NCI-H187 treated with DMSO at 0.1 percent for 48 hours (cell line): ENCODE data around the gene DDHD1.
A peak's percentile ranks its signal among the peaks of the same experiment; 100 is the strongest.
"Not testable (repeated sequence)": the region's sequence is repeated elsewhere in the genome, so short reads cannot be mapped to it uniquely, and the experiment has no call there.

ENCODE experiments used
- DNase-seq: peaks from one replicate; lab custom pipeline; 2025; lab: John Stamatoyannopoulos, UW

The DDHD1 gene

GRCh38 chr14:53152887-53153701, at the start of gene DDHD1:
TSS of gene DDHD1 (minus strand) at chr14:53153323. CDS start at chr14:53153098, 225 bp downstream.
- DNase-seq, result no peak

- DNase-seq, result no peak
Measured at GRCh38 chr14:53195949-53196348, 42.8 kb upstream of the DDHD1 start.

DNA sequence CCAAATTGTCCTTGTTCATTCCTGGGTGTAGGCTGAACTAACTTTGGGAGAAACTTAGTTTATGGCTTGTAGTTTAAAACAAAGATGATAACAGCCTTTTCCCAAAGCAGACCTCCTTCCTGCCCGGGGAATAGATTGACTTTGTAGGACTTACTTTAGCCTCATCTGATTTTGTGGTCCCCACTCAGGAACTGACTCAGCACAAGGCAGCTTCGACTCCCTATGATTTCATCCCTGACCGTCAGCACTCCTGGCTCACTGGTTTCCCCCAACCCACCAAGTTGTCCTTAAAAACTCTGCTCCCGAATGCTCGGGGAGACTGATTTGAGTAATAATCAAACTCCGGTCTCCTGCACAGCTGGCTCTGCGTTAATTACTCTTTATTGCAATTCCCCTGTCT, 40.1 kb upstream of the DDHD1 start:
- DNase-seq, result no peak

DNA sequence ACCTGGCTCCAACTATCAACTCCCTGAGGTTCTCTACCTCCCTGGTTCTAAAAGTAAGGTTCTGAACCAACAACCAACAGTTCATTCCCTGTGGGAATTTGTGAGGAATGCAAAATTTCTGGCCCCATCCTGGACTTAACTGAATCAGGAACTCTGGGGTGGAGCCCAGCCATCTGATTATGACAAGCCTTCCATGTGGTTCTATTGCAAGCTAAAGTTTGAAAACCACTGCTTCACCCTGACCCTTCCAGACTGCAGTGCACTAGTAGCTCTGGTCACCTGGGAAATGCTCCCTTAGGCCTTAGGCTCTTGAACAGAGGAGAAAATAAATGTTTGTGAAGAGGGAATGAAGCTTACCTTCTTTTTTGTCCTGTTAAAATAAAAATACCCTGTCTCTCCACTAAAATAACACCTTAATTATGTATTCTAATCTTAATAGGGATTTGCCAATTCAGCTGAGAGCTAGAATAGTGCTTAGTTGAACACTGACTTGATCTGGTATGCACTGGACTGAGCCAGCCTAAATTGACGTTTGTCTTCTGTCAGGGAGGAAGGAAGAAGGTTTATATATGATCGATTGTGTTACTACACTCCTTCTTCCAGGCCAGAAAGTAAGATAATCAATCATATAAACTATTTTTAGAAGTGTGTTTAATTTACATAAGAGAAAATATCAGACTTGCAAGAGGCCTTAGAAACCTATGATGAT, 39.1 kb upstream of the DDHD1 start:
- DNase-seq, result no peak

GRCh38 chr14:53190938-53191337, 37.8 kb upstream of the DDHD1 start:
- DNase-seq, result no peak

DNA sequence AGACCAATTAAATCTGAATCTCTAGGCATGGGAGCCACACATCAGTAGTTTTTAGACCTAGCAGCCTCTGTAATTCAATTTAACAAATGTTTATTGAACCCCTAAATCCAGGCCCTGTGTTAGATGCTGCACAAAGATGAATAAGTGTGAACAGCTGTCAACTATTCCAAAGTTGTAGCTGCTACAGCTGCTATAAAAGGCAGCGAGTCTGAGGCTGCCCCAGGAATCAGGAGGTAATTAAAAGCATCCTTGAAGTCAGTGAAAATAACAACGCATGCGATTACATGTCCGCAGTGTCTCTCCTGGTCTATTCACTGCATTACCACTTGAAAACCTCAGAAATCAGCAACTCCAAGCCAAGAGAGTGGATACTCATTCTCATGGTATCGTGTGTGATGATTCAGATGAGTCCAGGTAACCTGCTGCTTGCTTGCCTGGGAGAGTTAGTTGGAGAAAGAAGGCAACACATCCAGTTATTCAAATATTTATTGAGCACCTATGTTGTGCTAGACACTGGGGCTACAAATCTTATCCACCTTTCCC, 34.9 kb upstream of the DDHD1 start:
- DNase-seq, result no peak

DNA sequence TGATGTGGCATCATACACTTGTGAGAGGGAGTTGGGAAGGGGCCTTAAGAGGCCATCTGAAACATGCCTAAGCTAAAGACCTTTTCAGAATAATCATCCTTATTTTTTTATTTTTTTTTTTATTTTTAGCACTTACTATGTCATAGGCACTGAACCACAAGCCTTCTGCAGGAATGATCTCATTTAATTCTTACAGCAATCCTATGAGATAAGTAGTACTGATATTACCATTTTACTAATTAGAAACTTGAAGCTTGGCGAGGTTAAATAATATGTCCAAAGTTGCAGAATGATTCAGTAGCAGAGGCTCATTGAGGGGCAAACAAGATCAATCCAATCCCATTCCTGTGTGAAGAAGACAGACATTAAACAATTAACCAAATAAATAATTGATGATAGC, 33.4 kb upstream of the DDHD1 start:
- DNase-seq, result no peak

GRCh38 chr14:53183611-53184010, 30.5 kb upstream of the DDHD1 start:
- no peak for DNase-seq

DNA sequence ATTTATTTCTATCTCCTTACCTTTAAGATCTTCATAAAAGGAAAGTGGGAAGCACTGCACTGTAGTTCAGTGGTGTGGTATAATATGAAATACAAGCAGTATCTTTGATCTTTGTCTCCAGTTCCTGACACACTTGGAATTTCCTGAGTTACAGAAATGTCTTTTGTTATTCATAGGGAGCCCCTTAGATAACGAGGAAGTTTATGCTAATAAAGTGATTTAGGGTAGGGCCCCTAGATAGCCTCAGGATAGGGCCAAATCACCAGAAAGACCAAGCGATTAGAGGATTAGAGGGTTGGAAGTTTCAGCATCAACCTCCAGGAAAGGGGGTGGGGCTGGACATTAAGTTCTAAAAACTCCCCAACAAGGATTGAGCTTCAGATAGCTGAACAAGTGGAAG, 29.9 kb upstream of the DDHD1 start:
- no peak for DNase-seq

DNA sequence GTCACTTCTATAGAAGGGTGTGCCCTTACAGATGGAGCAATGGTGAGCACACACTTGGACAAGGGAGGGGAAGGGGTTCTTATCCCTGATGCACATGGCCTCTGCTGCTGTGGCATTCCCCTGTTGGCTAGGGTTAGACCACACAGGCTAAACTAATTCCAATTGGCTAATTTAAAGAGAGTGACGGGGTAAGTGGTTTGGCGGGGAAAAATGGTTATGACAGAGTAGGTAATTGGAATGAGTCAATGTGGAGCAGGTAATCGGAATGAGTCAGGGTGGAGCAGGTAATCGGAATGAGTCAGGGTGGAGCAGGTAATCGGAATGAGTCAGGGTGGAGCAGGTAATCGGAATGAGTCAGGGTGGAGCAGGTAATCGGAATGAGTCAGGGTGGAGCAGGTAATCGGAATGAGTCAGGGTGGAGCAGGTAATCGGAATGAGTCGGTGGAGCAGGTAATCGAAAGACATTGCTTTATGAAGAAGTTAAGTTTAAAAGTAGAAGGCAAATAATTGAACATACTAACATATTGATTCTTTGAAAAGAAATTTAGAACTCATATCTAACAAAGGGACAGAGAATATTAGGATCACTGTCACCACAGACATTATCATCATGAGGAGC, 28.4 kb upstream of the DDHD1 start:
- not testable (repeated sequence) for DNase-seq

DNA sequence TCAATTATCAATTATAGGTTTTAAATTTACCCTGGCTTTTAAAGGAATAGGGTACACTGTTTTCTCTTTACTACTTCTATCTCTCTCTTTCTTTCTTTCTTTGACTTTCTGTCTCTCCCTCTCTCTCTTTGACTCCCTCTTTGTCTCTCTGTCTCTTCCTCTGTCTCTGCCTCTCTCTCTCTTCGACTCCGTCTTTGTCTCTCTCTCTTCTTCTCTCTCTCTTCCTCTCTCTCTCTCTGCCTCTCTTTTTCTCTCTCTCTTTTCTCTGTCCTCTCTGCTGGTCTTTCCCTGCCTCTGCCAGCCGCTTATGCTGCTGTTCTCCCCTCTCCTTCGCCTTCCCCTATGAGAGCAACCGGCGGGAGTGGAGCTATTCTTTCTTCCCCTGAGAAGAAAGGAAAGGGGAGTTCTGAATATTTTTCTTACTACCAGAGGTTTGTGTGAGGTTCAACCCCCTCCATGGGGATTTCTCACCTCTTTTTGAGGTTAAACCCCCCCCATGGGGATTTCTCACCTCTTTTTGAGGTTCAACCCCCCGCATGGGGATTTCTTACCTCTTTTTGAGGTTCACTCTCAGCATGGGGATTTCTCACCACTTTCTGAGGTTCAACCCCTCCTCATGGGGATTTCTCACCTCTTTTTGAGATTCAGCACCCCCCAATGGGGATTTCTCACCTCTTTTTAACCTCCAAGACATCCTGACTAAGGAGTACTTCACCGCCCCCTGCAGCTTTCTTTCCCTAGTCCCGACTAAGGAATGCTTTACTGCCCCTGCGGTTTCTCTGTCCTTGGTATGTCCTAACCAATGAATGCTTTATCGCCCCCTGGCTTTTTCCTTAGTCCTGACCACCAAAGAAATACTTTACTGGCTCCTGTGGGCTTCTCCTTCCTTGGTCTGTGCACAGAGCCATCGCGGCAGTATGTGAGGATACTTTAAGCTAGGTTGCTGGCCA, 27.4 kb upstream of the DDHD1 start:
- DNase-seq, result no peak

GRCh38 chr14:53179486-53180005, 26.4 kb upstream of the DDHD1 start:
- DNase-seq, result not testable (repeated sequence)

GRCh38 chr14:53175375-53175774, 22.3 kb upstream of the DDHD1 start:
- no peak for DNase-seq

GRCh38 chr14:53174918-53175317, 21.8 kb upstream of the DDHD1 start:
- no peak for DNase-seq

- DNase-seq, result no peak
Measured at GRCh38 chr14:53168786-53169185, 15.7 kb upstream of the DDHD1 start.

- DNase-seq, result no peak
Measured at GRCh38 chr14:53167602-53168328, 14.6 kb upstream of the DDHD1 start.

- DNase-seq, result no peak
Measured at GRCh38 chr14:53161758-53162435, 8.8 kb upstream of the DDHD1 start.

- DNase-seq, result peak; percentile 24
Measured at GRCh38 chr14:53156238-53156637, 3.1 kb upstream of the DDHD1 start.

DNA sequence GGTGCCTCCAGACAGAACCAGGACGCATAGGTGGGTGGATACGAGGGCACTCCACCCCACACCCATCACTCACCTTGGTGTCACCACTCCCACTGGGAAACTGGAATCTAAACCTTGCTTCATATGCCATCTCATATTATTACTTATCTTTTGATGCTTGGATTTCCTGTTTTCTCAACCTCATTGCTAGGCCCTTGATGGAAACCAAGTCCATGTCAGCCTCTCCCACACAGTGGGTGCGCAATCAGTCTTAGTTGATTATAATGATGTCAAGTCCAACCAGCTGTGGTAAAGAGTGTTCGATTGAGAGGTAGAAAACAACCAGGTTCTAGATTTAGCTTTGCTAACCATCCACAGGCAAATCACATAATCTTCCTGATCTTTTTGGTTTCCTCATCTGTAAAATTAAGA, 584 bp upstream of the DDHD1 start:
- DNase-seq, result no peak
